Spleen (tissue), 7 donors: Measurements from ENCODE around the gene IFT172.

Experiments
- CTCF ChIP-seq, 11 experiments: fragments of 200-600 bp in 7 of 11; fragments of 450-650 bp in 4 of 11; sonication (generic) in 4 of 11; IDR thresholded peaks in 8 of 11; conservative IDR thresholded peaks in 3 of 11; 1 replicate in 7 of 11; 2 replicates in 4 of 11; pipeline versions ENCODE4 v1.4.0 to v1.8.0; 2016 to 2021; ENCODE audit warnings: antibody characterized with exemption in 11 of 11, inconsistent platforms in 4 of 11, mild to moderate bottlenecking in 1 of 11
- POLR2AphosphoS5 ChIP-seq, 3 donors: sonication (generic); formaldehyde crosslinking; IDR thresholded peaks; one replicate each; pipeline ENCODE4 v1.5.1; 2017; ENCODE audit warnings: antibody characterized with exemption in 3 of 3
- donor health status: DM: no; HTN: no; CAD: no; lungs with moderate emphysema.
- donor health status: DM: no; HTN: no; CAD: no.
- donor health status: DM: no; HTN: no; CAD: no.

GRCh38 chr2:27489498-27490397 lies at the start of gene IFT172:
- peak in 1 of 11 experiments; percentile 32 for TF ChIP-seq CTCF (IDR thresholded peaks at IDR 0.05 in 8 of 11, conservative IDR thresholded peaks at IDR 0.05 in 3 of 11)
- TF ChIP-seq POLR2AphosphoS5 (IDR thresholded peaks at IDR 0.05) = peak; percentile 92 to 96 (median 93)
